NCI-H1694 (cell line): ENCODE data around the gene GTF2F2.

Experiments
- DNase-seq: peaks from one replicate; lab custom pipeline; 2025; lab: John Stamatoyannopoulos, UW

Gene GTF2F2

GRCh38 chr13:45122941-45123340, 2.6 kb downstream of the GTF2F2 start:
- no peak for DNase-seq

DNA sequence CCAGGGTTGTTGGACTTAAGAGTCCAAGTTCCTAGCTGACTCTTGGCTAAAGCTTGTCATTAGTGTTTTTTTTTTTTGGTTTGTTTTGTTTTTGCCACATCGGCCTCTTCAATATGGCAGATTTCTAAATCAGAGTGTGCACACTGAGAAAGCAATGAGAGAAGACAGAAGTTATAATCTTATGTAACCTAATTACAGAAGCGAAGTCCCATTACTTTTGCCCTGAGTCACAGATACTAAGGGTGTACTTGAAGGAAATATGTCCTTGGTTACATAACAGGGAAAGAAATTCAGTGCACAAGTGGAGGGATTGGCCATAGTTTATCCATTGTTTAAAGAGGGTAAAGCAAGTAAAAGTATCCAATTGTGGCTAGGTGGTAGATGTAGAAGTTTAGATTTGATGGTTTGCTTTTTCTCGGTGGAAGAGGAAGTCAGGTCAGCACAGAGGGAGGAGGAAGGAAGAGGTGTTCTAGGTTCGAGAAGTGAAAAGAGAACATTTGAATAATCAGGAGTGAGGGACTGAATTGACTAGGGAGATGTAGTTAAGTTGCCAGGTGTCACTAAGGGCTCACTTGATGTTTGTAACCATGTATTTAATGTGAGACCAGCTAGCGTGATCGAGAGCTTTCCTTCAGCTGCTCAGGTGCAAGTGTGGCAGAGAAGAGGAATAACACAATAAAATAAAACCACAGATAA, 12.2 kb downstream of the GTF2F2 start:
- no peak for DNase-seq

- DNase-seq = no peak
Measured at GRCh38 chr13:45133396-45134118, 13.2 kb downstream of the GTF2F2 start.

- no peak for DNase-seq
Measured at GRCh38 chr13:45136741-45137504, 16.6 kb downstream of the GTF2F2 start.

- no peak for DNase-seq
Measured at GRCh38 chr13:45137526-45137925, 17.2 kb downstream of the GTF2F2 start.

GRCh38 chr13:45138282-45138681, 18.0 kb downstream of the GTF2F2 start:
- DNase-seq = no peak

DNA sequence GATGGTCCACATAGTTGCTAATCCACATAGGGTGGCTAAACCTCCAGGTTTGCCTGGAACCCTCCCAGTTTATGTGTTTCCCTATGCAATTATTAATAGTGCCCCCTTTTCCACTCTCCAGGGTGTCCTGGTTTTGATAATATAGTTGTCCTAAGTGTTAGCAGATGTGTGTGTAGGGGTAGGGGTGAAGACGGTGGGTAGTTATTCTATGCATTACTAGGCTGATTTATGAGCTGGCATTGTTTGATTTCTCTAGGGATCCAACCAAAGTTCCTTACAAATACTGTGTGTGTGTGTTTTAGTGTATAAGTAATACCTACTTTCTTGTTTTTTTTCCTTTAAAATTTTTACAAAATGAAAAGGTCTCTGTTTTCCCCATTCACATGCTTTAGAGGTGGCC, 21.1 kb downstream of the GTF2F2 start:
- no peak for DNase-seq

- DNase-seq = no peak
Measured at GRCh38 chr13:45142440-45143345, 22.4 kb downstream of the GTF2F2 start.

DNA sequence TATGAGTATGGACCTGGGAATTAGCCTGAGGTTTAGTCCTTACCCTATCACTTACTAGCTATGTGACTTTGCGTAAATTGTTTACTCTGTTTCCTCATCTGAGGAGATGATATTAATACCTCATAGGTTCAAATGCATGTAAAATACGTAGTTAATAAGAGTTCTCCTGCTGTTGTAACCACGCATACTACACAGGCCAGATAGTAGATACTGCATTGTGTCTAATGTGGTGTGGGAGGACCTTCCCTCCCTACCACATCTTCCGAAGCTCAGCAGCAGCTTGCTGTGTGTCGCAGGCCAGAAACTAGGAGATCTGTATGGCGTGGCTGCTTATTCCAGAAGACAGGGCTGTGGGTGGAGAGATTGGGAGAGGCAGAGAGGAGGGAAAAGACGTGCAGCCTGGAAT, 23.0 kb downstream of the GTF2F2 start:
- no peak for DNase-seq

GRCh38 chr13:45149964-45150363, 29.7 kb downstream of the GTF2F2 start:
- DNase-seq = no peak

DNA sequence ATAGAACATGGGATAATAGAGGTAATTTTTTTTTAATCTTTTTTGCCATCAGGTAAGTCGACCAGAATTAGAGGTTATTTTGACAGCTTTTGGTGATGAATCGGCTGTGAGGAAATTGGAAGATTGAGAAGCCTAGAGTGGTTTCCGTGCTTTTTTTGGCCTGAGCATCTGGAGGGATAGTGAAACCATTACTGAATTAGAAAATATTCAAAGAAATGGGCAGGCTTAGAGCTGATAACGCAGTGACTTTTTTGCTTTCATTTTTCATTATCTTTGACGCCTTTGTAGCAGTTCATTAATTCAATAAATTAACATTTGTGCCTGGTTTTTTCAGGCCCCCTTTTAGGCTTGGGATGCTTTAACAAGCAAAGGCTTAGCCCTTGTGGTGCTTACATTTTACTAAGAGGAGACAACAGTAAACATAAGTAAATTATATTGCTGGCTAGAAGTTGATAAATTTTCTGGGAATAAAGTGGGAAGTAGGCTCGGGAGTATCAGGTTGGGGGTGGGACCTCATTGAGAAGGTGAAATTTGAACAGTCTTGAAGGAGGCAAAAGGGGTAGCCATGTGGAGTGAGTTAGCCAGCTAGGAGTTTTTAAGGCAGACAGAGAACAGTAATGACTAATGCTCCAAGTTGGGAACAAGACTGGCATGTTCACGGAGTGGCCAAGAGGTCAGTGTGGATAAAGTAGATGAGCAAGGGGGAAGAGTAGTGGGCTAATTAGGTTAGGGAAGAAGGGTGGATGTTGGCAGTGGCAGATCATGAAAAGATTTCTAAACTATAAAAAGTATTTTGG, 36.5 kb downstream of the GTF2F2 start:
- no peak for DNase-seq

GRCh38 chr13:45162194-45162593, 41.9 kb downstream of the GTF2F2 start:
- no peak for DNase-seq

DNA sequence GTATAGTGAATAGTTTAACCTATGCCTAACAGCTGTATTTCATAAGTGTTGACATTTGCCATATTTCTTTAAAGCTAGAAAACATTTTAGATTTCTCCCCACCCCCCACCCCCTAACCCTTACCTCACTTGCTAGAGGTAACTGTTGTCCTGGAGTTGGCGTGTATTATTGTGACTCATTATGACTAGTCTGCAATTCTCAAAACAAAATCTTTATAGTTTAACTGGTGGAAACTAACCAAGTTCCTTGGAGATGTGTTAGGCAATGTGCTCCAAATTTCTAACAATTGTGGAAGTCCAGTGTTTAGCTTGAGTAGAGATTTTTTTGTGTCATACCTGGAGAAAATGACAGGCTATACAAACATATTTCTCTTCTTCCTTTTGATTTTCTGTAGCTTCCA, 42.5 kb downstream of the GTF2F2 start:
- no peak for DNase-seq

DNA sequence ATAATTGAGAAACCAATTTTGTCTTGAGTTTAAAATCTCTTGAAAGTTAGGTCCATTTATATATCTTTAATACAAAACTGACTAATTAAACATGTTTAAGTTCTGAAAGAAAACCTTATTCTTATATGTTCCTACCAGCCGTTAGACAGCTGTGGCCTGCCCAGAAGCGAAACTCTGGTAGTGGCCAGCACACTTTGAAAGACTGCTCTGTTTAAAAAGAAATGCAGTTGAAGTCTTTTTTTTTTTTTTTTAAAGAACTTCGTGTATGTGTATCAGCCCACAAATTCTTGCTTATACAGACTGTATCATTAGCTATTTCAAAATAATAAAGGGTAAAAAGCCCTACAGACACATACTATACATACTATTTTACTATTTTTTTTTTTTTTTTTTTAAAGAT, 46.5 kb downstream of the GTF2F2 start:
- DNase-seq = no peak

DNA sequence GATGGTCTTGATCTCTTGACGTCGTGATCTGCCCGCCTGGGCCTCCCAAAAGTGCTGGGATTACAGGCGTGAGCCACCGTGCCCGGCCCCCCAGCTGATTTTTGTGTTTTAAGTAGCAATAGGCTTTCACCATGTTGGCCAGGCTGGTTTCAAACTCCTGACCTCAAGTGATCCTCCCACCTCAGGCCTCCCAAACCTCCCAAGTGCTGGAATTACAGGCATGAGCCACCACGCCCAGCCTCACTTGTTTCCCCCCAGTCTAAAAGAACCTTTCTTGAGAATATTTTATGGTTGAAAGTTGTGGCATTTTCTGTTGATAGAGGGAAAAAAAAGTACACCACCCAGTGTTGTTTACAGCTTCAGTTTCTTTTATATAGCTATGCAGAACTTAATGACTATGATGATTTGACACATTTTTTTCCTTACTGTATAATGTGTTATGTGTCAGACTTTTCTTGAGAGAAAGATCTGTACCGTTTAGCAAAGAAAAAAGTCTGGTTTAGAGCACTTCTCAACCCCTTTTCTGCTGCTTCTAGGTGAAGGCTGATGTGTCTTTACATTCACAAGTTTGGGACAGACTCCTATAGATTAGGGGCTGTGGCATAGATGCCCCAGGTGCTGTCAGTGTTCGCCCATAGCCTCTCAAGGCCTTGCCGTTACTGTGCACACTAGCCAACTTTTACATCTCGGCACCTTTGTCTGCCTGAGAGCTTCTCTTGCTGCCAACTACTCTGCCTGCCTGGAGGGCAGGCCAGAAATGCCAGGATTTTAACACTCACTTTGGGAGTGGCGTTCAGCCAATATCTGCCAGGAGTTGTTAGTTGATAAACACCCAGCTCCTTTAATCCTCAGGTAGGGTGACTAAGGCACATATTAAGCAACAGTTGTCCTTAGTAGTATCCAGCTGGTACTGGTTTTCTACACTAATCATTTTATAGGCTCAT, 47.6 kb downstream of the GTF2F2 start:
- no peak for DNase-seq

GRCh38 chr13:45168555-45168930, 48.2 kb downstream of the GTF2F2 start:
- no peak for DNase-seq

DNA sequence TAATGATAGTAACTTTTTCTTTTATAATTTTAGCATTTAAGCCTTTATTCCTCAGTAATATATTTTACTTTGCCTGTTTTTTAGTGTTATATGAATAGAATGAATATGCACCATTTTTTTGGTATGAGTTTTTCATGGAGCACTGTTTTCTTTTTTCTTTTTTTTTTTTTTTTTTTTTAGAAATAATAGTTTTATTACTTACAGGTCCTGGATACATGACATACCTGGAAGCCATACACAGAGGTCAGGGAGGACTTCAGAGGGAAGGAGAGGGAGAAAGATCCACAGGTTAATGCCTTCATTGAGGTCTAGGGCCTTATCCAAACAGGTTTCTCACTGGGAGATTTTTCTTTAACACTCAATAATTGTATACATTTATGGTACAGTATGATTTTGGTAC, 54.2 kb downstream of the GTF2F2 start:
- no peak for DNase-seq

- DNase-seq = no peak
Measured at GRCh38 chr13:45178349-45179162, 58.2 kb downstream of the GTF2F2 start.

- DNase-seq = no peak
Measured at GRCh38 chr13:45179428-45179827, 59.1 kb downstream of the GTF2F2 start.
